SH-SY5Y (cell line): ENCODE measurements around the gene TCF12.

Experiments
- GATA2 ChIP-seq: IDR thresholded peaks from 2 replicates; pipeline ENCODE4 v1.6.1; 2011; ENCODE audit warnings: mild to moderate bottlenecking, low read depth, low read length
- GATA3 ChIP-seq: IDR thresholded peaks from 2 replicates; pipeline ENCODE4 v1.6.1; 2011; ENCODE audit warnings: low read depth, mild to moderate bottlenecking, low read length, moderate library complexity

DNA sequence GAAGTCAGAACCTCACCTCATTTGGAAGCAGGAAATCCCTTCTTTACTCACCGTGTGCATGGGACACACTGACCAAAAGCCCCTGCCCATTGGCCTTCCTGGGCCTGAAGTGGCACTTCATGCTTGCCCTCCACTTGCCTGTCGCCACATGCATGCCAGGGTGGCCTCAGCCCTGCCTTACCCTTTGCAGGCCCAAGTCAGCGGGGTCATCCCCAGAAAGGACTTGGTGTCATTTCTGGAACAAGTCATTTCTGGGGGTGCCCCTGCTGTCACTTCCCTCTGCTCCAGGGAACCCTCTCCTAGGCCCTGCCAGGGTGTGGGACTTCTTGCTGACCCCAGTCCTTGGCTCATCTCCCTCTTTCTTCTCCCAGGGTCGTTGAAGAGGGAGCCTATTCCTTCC lies 398.0 kb downstream of the TCF12 start:
- TF ChIP-seq GATA2 (no peak), GATA3 (no peak)
